Endothelial cell of umbilical vein (primary cell): ENCODE results near the gene NHP2.

Source experiments
- EZH2 ChIP-seq: IDR thresholded peaks from 2 replicates; pipeline ENCODE4 v1.6.1; 2012; ENCODE audit warnings: borderline replicate concordance, low read depth, mild to moderate bottlenecking, moderate library complexity, low read length, inconsistent platforms; ENCODE audit not compliant: severe bottlenecking
- FOS ChIP-seq: IDR thresholded peaks from 2 replicates; pipeline ENCODE4 v1.6.1; 2011; ENCODE audit warnings: mild to moderate bottlenecking, low read length, moderate library complexity, borderline replicate concordance; ENCODE audit not compliant: insufficient read depth
- POLR2AphosphoS5 ChIP-seq: IDR thresholded peaks from 2 replicates; pipeline ENCODE4 v1.6.1; 2012; ENCODE audit warnings: low read depth, mild to moderate bottlenecking, control low read depth, low read length, moderate library complexity; ENCODE audit not compliant: insufficient read depth
- TF ChIP-seq, protein P1 (sequence below), 2 donors: IDR thresholded peaks; 1 replicate in 1 of 2; 2 replicates in 1 of 2; pipeline ENCODE4 v1.5.1; 2011; ENCODE audit warnings: low read length in 2 of 2, mild to moderate bottlenecking in 2 of 2, moderate library complexity in 2 of 2, control low read depth in 1 of 2, inconsistent platforms in 1 of 2, low read depth in 1 of 2; ENCODE audit not compliant: insufficient read depth in 1 of 2; ENCODE audit errors: extremely low read depth in 1 of 2

DNA sequence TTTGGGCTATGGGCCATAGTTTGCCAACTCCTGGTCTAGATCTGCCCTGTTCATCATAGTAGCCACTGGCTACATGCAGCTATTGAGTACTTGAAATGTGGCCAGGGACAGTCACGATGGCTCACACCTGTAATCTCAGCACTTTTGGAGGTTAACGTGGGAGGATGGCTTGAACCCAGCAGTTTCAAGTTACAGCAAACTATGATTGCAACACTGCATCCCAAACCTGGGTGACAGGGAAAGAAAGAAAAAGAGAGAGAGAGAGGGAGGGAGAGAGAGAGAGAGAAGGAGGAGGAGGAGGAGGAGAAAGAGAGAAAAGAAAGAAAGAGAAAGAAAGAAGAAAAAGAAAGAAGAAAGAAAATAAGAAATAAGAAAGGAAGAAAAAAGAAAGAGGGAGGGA lies 38.6 kb upstream of the NHP2 start:
- TF ChIP-seq, protein P1, sequence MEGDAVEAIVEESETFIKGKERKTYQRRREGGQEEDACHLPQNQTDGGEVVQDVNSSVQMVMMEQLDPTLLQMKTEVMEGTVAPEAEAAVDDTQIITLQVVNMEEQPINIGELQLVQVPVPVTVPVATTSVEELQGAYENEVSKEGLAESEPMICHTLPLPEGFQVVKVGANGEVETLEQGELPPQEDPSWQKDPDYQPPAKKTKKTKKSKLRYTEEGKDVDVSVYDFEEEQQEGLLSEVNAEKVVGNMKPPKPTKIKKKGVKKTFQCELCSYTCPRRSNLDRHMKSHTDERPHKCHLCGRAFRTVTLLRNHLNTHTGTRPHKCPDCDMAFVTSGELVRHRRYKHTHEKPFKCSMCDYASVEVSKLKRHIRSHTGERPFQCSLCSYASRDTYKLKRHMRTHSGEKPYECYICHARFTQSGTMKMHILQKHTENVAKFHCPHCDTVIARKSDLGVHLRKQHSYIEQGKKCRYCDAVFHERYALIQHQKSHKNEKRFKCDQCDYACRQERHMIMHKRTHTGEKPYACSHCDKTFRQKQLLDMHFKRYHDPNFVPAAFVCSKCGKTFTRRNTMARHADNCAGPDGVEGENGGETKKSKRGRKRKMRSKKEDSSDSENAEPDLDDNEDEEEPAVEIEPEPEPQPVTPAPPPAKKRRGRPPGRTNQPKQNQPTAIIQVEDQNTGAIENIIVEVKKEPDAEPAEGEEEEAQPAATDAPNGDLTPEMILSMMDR (IDR thresholded peaks at IDR 0.05; ENCODE audit: extremely low read depth in 1 of 2, insufficient read depth in 1 of 2, low read depth in 1 of 2, low read length in 2 of 2), result no peak
- no peak for TF ChIP-seq EZH2
- no peak for TF ChIP-seq FOS
- no peak for TF ChIP-seq POLR2AphosphoS5
